Measurements from ENCODE around the gene NCK1.

Gene NCK1

DNA sequence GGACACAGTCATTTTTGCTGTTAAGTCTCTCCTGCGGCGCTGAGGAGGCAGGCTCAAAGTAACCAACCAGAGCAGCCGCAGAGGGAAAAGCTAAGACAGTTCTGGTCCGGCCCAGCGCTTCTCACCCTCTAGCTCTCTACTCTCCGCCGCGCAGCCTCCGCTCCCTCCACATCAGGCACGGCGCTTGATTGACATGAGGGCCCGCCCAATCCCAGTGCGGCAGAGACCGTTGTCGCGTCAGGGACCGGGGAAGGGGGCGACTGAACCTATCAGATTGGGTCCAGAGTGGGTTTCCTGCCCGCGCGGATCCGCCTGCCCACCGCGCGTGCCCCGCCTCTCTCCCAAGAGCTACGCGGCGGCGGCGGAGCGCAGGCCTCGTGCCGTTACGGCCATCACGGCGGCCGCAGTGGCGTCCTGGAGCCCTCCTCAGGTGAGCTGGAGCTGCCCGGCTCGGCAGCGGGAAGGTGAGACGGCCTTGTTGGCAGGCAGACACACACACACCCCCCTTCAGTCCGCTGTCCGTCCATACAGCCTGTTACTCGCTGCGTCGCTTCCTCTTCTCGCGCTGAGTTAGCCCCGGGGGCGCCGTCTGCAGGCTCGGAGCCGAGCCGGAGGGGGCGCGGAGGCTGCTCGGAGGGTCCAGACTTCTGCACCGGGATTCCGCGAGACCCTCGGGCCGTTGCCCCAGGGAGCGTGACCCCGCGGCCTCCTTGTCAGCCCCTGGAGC lies at the start of gene NCK1:
NCK1 (plus strand) TSS at position 319 of the 727 bp plus-strand sequence. CDS start 65,794 bp downstream, outside the sequence.
- peak; percentile 97 for DNase-seq

DNA sequence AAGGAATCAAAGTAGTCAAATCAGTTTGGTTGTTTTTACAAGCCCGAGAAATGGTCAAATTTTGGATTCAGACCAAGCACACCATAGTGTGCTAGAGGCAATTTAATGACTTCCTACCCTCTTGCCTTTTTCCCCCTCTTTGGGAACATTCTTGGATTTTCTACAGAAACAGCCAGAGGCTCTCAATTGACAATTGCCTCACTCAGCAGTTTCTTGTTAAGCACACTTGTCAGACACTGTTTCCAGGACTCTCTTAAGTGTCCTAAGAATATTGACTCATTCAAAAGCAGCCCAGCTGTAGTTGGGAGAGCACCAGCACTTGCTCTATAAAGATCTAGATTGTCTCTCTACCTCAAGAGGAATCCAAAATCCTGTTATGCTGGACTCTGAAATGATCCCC lies 44.6 kb upstream of the NCK1 start:
- no peak for DNase-seq

DNA sequence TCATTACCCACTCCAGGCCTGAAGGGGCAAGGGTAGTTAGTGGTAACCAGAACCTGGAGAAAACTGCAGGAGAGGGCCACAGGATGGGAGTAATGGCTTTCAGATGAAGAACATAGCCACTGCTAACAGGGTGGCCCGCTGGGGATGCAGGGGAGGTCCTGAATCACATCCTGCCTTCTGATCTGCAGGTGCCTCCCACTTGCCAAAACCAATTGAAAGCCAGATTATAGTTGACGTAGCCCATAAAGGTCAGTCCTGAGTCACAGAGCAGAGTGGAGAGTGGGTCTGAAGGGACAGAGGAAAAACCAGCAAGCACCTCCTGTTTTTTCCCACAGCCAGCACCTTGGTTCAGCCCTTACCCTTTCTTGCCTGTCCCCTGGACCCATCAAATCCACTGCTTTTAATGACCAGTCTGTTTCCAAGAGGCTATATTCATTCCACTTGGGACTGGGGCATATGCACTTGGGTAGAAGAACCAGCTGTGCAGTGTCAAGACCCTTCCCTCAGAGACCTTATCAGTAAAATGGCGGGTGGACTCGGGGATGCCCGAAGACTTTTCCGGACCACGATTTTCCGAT lies 43.7 kb upstream of the NCK1 start:
- peak; percentile 53 for DNase-seq

DNA sequence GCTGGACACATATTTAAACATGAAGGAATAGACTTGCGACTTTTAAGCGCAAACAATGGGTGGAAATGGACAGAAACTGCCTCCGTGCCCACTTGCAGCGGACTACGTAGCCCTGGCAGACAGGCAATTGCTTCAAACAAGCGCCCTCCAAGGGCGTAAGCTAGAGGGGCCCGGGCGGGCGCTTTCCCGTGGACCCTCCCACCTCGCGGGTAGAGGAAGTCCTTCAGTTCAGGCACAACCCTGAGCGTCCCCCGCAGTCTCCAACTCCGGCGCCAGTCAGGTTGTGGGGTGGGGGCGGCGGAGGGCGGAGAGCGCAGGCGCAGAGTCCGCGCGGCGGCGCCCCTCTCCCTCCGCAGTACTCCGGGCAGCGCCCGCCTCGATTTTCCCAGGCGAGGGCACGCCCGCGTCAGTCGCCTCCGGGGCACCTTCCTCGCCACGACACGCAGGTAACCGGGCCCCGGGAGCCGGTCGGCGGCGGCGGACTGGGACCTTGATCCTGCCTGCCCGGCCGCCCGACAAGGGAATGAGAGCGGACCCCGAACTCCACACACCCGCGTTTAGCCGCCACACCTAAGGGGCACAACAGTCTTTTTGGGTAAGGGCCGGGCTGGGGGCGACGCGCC lies 43.1 kb upstream of the NCK1 start, which contains the start of gene SLC35G2:
SLC35G2 (plus strand) TSS at position 358 of the 623 bp plus-strand sequence. CDS start 35,335 bp downstream, outside the sequence.
- peak; percentile 57 for DNase-seq

DNA sequence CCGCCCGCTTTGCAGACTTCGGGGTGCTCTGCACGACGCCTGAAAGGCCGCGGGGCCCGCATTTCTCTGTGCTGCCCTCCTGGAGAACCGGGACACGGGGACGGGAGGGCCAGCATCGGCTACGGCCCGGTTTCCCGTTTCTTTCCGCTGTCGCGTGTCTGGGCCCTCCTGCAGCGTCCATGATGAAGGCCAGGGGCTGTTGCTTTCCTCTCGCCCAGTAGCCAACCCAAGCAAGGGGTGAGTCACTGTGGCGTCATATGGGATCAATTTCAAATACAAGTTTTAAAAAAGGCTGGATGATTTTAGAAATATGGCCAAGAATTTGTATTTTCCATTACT lies 42.6 kb upstream of the NCK1 start:
- DNase-seq = no peak

DNA sequence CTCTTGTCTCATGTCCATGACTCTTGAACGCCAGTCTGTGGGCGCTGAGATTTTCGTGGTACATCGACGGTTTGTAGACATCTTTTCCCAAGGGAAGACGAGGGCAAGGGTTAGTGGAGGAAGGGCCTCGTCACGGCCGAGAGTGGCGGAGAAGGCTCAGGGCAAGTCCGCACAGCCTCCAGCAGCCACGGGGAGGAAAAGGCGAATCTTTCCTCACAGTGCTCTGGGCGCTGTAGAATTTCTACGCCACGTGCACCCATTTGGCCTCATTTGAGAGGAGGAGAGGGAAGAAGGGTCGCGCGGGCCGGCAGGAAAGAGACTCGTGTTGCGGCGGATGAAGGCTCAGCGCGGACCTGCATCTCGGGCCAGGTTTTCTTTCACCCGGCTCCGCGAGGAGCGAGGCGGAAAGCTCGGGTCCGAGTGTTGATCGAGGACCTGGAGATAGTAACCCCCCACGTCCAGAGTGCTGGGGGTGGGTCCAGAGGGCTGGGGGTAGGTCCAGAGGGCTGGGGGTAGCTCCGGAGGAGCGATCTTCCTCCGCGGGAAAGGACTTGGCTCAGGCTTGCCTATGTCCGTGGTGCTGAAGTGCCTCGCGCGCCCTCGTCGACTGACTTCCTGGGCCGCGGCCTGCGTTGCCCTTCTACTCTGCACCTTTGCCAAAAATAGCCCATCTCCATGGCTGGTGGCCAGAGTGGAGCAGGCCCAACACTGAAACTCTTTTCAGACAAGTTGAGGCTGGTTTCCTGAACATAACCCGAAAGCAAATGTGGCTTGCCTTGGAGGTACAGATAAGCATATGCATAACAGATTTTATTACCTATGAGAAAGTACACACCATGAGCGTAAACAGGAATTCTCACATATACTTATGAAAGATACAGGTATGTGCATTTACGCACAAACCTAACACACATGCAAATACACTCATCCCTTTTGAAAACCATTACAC lies 42.0 kb upstream of the NCK1 start:
- DNase-seq = peak; percentile 45

DNA sequence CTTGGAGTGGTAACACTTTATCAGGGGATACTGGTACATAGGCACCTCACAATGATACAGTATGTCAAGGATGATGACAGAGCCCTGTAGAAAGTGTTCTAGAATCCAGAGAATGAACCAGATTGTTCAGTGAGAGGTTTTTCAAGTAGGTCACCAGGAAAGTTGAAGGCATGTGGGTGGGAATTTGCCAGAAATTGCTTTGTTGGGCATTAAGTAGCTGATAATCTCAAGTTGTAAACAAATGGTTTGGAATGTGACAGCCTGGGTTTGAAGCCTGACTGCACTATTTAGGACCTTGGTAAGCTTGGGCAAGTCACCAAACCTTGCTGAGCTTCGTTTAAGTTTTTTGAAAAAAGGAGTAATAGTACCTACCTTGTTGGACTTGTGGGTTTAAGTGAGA lies 30.5 kb upstream of the NCK1 start:
- no peak for DNase-seq

DNA sequence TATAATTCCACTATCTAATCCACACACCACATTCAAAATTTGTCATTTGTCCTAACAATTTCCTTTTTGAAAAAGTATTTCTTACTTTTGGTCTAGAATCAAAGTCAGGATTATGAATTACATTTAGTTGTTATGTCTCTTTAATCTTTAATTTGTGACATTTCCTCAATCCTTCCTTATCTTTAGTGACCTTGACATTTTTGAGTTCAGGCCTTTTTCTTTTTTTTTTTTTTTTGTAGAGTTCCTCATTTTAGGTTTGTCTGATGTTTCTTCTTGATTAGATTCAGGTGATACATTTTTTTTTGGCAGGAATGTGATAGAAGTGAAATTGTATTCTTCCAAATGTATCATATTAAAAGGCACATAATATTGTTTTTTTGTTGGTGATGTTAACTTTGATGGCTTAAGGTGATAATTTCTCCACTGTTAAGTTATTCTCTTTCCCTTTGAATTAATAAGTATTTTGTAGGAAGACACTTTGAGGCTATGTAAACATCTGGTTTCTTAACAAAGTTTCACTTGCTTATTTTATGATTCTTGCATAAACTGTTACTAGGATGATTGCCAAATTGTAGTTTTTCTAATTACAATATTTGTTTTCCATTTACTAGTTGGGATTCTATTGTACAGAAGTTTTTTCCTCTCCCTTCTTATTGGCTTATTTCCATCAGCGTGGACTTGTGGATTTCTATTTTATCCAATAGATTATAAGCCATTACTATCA lies 26.8 kb upstream of the NCK1 start:
- DNase-seq = no peak

DNA sequence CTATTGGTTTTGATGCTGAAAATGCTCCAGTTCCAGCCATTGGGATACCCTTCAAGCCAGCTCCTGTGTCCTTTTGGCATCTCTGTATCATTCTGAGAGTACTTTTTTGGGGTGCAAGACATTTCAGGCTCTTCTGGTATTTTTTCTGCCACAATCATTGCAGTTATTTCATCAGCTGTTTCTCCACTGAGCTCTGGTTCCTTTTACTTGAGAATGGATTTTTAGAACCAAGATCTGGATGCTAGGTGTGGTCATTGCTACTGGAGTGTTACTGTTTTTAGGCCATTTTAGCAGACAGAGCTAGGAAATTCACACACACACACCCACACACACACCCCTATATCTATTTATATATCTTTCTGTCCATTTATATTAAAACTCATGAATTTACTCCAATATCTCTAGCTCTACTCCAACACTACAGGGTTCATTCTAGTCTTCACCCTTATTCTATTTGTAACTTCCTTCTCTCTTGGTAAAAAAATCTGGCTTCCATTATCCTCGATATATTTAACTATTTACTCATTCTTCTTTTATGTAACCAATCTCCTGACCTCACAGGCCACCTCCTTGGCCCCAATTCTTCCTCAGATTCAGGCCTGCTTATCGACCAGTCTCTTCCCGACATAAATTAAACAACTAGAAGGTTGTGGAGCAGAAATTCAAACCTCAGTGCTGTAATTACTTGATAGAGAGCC lies 26.0 kb upstream of the NCK1 start:
- DNase-seq = no peak

DNA sequence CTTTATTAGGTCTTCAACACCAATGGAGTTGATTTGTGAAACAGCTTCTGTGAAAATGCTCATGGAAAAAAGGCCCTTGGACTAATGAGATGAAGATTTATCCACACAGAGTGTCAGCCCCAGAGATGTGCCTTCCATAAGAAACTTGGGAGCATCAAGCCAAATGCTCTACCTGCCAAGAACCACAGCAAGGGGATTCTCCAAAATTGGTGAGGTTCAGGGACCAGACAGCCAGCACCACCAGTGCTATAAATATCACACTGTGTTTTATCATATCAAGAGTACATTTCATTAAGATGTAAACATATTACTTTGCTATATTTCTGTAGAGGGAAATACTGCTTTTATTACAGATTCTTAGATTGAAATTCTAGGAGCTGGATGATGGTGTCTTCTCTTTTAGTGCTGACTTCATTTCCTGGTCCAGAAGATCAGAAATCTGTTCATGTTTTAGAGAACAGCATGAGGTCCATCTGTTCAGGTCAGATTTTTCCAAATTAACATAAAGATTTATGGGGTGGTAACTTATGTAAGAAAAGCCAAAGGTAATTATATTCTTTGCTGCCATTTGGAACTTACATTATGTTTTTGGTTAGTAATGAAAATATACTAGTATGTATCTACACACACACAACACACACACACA lies 25.4 kb upstream of the NCK1 start:
- no peak for DNase-seq

DNA sequence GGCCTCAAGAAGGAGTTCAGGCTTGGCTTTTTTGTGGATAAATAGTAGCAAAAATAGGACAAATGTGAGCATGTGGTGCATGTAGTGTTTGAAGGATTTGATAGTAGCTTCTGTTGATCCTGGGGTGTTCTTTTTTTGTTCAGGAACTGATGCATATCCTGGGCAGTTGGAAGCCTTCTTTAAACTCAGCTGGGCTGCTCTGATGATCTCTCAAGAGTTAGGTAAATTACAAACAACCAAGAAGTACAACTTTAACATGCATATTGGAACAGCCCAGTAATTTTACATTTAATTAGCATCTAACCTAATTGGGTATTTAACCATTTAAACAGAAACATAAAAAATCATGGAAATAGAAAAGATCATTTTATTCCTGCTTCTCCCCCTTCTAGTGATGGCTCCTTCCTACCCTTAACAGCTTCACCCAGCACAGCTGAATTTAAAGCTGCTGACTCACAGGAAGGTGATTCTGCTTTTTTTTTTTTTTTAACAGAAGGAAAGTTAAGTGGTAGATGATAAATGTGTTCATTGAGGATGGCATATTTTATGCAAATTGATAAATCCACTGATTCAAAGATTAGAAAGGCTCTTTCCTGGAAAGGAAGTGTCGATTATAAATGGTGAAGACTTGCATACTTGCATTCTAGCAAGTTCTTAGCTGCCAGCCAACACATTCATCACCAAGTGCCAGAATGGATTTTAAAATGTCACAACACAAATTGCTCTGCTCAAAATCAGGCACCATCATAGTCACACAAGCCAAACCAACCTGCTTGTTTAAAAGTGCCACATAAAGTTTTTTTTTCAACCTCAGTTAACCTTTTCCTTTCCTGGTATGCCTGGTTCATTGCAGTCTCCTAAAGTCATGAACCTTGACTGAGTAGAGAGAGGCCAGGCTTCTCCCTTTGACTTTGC lies 23.1 kb upstream of the NCK1 start:
- DNase-seq = no peak

DNA sequence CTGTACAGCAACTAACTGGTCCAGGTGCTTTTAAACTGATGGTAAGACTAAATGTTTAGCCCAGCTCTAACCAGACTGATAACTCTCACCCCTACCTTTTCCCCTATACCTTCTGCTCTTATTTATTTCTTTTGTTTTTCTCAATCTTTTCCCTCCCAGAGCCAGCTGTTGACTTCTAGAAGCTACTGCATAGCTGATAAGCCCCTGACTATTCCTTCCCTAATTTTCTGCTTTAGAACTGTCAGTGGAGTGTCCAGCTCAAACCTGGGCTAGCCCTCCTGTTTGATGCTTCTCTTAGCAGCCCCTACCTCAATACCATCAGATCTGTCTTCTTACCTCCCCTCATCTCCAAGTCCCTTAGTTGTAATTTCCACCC lies 22.5 kb upstream of the NCK1 start:
- no peak for DNase-seq

DNA sequence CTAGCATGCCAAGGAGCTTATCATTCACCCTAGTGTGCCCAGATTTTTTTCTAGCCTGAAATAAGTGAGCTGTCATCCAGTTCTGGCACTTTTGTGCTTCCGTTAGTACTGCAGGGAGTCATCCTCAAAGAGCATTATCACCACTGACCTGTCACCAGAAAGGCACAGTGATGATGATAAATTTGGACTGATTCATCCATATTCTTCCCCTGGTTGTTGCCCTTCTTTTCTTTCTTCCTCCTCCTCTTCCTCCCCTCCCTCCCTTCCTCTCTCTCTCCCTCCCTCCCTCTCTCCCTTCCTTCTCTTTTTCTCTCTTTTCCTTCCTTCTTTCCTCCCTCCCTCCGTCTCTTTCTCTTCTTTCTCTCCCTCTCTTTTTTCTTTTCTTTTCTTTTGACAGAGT lies 21.8 kb upstream of the NCK1 start:
- no peak for DNase-seq

DNA sequence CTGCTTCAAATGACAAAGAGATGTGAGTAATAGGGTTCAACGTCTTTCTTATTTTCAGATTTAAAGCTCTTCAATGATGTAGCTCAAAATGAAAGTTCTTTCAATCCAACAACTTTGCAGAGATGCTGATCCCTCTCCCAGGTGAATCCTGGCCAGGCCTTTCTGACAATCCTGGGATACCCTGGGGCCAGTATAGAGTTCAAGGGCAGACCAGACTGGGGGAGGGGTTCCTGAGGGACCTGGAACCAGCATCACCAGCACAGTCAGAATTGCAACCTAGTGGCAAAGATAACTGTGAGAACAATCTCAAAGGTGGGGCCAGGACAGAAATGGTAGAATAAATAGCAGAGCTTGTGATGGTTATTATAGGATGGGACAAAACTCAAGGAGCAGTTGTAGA lies 19.7 kb upstream of the NCK1 start:
- DNase-seq = no peak

DNA sequence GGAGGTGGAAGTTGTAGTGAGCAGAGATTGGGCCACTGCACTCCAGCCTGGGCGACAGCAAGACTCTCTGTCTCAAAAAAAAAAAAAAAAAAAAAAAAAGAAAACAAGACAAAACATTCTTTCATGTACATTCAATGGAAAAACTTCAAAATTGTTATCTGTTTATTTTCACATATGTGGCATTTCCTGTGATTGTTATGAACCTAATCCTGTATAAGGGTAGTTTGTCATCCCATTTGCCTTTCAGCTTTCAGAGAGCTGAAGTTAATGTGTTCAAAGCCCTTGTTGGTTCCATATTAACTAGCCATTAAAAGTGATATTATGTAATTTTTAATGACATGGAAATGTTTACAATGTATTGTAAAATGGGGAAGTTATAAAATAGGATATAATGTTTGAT lies 17.3 kb upstream of the NCK1 start:
- DNase-seq = no peak

DNA sequence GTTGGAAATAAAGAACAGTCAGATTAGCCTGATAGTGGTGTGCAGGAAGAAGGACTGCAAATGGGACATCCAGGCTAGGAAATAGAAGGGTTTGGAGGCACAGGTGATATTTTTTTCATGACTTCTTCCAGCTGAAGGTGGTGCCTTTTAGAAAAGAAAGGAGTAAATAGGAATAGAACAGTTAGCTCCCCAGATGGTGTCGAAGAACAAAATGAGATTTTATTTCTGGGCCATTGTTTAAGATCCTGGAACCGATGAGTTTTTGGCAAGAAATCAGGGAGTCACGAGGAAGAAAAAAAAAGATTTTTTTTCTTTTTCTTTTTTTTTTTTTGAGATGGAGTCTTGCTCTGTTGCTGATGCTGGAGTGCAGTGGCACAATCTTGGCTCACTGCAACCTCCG lies 9.8 kb upstream of the NCK1 start:
- no peak for DNase-seq

DNA sequence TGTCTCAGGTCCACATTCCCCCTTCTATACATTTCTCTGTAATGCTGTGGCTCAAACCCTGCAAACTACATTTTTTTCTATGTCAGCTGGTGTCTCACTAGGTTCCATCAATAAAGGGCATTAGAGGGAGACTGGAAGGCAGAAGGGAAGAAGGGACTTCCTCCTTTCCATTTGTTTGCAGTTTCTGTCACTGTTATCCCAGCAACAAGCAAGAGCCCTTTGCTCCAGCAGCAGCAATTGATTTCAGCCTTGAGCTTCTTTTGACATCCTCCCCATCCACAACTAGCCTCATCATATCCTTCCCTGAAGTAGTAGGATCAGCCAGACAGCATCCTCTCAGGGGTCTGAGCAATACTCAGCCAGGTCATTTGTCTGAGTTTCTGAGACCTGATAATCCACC lies 5.3 kb upstream of the NCK1 start:
- DNase-seq = no peak

DNA sequence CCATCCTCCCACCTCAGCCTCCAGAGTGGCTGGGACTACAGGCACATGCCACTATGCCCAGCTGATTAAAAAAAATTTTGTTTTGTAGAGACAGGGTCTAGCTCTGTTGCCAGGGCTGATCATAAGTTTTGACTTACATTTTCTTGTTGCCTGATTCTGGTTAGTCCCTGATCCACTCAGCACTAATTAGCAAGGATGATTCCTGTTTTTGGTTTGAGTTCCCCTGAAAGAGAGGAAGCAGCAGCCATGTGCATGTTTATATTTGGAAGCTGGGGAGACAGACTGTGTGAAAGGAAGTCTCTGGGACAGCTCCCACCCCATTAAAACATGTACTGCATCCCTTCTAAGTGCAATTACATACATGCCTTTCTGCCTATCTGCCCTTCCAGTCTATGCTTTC lies 3.6 kb upstream of the NCK1 start:
- DNase-seq = no peak

DNA sequence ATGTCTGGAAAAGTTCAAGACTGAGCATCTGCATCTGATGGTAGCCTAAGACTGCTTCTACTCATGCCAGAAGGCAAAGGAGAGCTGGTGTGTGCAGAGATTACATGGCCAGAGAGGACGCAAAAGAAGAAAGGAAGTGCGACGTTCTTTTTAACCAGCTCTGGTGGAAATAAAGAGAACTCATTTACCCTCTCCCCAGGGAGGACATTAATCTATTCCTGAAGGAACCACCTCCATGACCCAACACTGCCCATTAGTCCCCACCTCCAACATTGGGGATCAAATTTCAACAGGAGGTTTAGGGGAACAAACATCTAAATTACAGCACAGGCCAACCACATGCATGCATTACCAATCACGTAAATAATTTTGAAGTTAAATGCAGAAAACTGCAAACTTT lies 1.5 kb upstream of the NCK1 start:
- DNase-seq = no peak

DNA sequence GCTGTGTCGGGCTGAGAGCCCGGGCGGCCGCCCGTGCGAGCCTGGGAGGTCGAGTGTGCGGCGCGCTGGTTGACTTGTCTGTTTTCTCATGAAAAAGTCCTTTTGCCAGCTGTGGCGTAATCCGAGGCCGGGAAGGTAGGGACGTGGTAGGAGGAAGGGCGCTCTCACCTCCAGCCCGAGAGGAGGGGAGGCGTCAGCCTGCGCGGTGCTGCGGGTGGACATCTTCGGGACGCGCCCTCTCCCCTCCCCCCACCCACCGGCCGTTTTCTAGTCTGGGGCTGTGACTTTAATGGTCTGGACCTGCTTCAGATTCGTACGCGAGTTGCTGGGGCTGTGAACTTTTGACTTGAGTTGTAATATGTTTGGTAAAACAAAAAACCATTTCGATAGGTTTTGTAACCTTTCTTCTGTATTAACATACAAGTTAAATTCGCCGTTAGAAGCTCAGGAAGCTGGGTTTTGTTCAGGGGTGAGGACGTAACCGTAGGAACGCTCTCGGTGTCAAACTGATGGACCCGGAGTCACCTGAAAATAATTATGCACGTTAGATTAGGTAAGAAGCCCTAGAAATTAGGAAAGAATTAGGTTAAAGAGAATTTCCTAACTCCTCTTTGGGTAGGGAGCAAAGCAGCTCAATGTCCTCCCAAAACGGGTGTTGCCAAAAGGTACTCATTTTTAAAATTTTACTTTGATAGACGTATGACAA lies 762 bp downstream of the NCK1 start:
- DNase-seq = peak; percentile 56

All from activated CD4-positive, CD25-positive, alpha-beta regulatory T cell treated with anti-CD3 and anti-CD28 coated beads, Interleukin-2, amount 50 U/mL, for 72 hours (primary cell).